Aorta (tissue), 5 donors: Measurements from ENCODE around the gene EHD3. TPM values are rescaled to one million over a fixed set of nuclear protein-coding genes. Genes with fewer than 3 reads are reported as not detected.
"Not testable (repeated sequence)": the region's sequence is repeated elsewhere in the genome, so short reads cannot be mapped to it uniquely, and the experiment has no call there.

ENCODE experiments used
- ATAC-seq: fragments of 200-7000 bp; cut with Tn5 transposase; one replicate; pipeline ENCODE4 v1.9.1; 2022; ENCODE audit warnings: moderate library complexity; ENCODE audit not compliant: low FRiP score
- DNase-seq, 2 donors: peaks; one replicate each; pipeline ENCODE4 v3.0.0-alpha.2; 2020
- H3K27ac ChIP-seq, 2 donors: one replicate each; pipeline ENCODE4 v1.5.1; 2013; ENCODE audit warnings: low read length in 2 of 2, mild to moderate bottlenecking in 2 of 2, moderate library complexity in 2 of 2, control low read depth in 1 of 2, inconsistent platforms in 1 of 2, low read depth in 1 of 2
- H3K27me3 ChIP-seq, 2 donors: one replicate each; pipeline ENCODE4 v1.6.1; 2013; ENCODE audit warnings: control low read depth in 1 of 2, low read length in 1 of 2, mild to moderate bottlenecking in 1 of 2, moderate library complexity in 1 of 2; ENCODE audit not compliant: insufficient read depth in 2 of 2, control insufficient read depth in 1 of 2
- H3K36me3 ChIP-seq, 2 donors: one replicate each; pipeline ENCODE4 v1.6.1; 2013; ENCODE audit warnings: control low read depth in 1 of 2, low read length in 1 of 2, mild to moderate bottlenecking in 1 of 2; ENCODE audit not compliant: insufficient read depth in 2 of 2, control insufficient read depth in 1 of 2
- H3K4me1 ChIP-seq, 2 donors: one replicate each; pipeline ENCODE4 v1.6.1; 2013; ENCODE audit warnings: low read length in 2 of 2, control low read depth in 1 of 2, mild to moderate bottlenecking in 1 of 2, moderate library complexity in 1 of 2; ENCODE audit not compliant: insufficient read depth in 2 of 2, control insufficient read depth in 1 of 2
- H3K4me3 ChIP-seq, 2 donors: one replicate each; pipeline ENCODE4 v1.5.1; 2013; ENCODE audit warnings: low read length in 2 of 2, control low read depth in 1 of 2, mild to moderate bottlenecking in 1 of 2
- H3K9me3 ChIP-seq: one replicate; pipeline ENCODE4 v1.6.1; 2013; ENCODE audit warnings: mild to moderate bottlenecking, low read length; ENCODE audit not compliant: control insufficient read depth
- WGBS, 2 donors: extraction: QIAGEN DNeasy Blood & Tissue Kit; methylation state at CpG; one replicate each; pipeline ENCODE4 v1.1.7; 2013; 5-methylcytosine and 5-hydroxymethylcytosine counted together
- intact Hi-C, 2 donors: fragments of 100-400 bp; cut with DNase I; formaldehyde crosslinking; loops; one replicate each; pipeline versions ENCODE4 v1.14.2 to v1.15.0; 2022
- polyA plus RNA-seq, 2 donors: library from polyadenylated mRNA; stranded (reverse); fragments of 200-250 nt; gene quantifications; one replicate each; pipeline ENCODE4 v1.2.3, GENCODE V29; 2013
- total RNA-seq, 2 donors: library from RNA; stranded (reverse); fragmentation: NEBNext Ultra II Directional; extraction: Animal tissue kit (Norgen Biotek cat#: 25700); gene quantifications; one replicate each; pipeline ENCODE4 v1.2.1, GENCODE V29; 2021
- donor health status: healthy with polysubstance abuse.
- donor health status: Bipolar disorder and iron deficiency.
- donor health status: DM: no; HTN: no; CAD: no.
- donor health status: DM: no; HTN: no; CAD: no.
- donor health status: DM: yes; HTN: yes; CAD: no.

The EHD3 gene
- total and polyA plus RNA-seq, 4 donors = 14.0 to 28.8 (median 18.1) TPM

DNA sequence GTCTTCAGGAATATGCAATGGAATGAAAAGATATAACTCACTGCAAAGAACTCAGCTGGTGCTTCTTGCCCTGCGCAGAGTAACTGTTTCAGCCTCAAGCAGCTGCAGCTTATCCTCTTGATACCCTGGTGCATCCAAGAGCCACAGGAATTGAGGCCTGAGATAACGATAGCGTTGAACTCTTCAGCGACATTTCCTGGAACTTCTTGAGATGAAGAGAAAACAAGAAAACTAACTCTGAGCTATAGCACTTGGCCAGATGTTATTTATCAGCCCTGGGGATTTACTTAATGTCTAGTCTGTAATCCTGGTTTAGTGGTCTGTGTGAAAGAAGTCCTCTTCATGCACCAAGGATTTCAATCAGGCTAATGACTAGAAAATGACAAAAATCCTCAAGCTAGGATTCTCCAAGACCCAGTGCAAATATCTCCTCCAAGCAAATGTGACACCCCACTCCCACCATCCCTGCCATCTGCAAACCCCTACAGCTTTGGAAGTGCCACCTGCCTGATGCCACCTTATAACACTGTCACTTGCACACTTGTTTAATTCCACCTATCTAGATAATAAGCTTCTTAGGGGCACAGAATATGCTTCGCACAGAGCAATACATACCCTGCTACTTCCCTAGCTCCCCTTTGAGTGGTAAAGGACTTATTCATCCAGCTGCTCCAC is 40.6 kb downstream of the EHD3 start:
- no peak overlapping the region for H3K27ac ChIP-seq
- H3K27me3 ChIP-seq = no peaks in the 10 kb centered on the region
- DNase-seq (no peak), ATAC-seq (no peak)
- no peak overlapping the region for H3K4me3 ChIP-seq
- no peaks in the 10 kb centered on the region for H3K36me3 ChIP-seq
- H3K9me3 ChIP-seq = no peaks in the 10 kb centered on the region
- intact Hi-C loops = no loop called here
- peaks cover 0 to 1% of the 10 kb centered on the region in 2 donors for H3K4me1 ChIP-seq
- WGBS, 2 donors = 69 to 73% methylated on average over 5 of the region's 5 CpGs

DNA sequence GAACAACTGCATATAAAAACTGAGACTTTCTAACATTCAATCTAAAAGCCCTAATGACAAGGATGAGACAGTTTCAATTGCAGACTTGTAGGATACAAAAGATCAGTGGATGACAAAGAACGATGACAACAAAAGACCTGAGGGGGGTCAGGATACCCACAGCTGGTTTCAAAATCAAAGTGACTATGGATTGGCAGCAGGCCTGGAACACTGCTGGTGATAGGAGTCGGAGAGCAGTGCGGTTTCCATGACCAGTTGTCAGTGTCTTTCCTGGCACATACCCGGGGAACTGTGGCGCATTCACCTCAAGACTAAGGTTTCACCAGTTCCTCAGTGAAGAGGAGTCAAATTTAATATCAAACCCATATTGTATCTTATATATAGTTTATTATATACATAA is 42.0 kb downstream of the EHD3 start:
- H3K4me1 ChIP-seq = no peaks in the 10 kb centered on the region
- H3K36me3 ChIP-seq = no peaks in the 10 kb centered on the region
- ATAC-seq (no peak), DNase-seq (no peak)
- no peak overlapping the region for H3K27ac ChIP-seq
- intact Hi-C loops = no loop called here
- no peak overlapping the region for H3K4me3 ChIP-seq
- H3K9me3 ChIP-seq = no peaks in the 10 kb centered on the region
- no peaks in the 10 kb centered on the region for H3K27me3 ChIP-seq
- 94 to 97% methylated on average over 5 of the region's 5 CpGs for WGBS, 2 donors

DNA sequence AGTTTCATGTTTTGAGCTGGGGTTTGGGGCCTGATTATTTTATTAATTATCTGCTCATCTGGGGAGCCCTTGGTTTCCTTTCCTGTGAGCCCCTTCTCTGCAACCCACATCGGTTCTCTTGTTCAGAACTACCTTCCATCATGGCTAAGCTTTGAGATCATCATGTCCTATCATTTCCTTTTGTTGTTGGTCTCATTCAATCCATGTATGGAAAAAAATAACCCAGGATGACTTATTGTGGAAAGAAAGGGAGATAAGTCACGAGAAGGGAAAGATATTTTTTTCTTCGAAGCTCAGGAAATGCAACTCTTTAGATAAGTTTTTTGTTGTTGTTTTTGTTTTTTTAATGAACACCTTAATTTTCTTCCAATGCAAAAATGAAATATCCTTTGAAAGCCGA is 43.7 kb downstream of the EHD3 start:
- H3K4me3 ChIP-seq = no peak overlapping the region
- intact Hi-C loops = no loop called here
- DNase-seq (no peak), ATAC-seq (no peak)
- H3K36me3 ChIP-seq = no peaks in the 10 kb centered on the region
- no peaks in the 10 kb centered on the region for H3K27me3 ChIP-seq
- no peaks in the 10 kb centered on the region for H3K4me1 ChIP-seq
- WGBS, 2 donors = 50 to 51% methylated on average over 4 of the region's 4 CpGs
- no peaks in the 10 kb centered on the region for H3K9me3 ChIP-seq
- no peak overlapping the region for H3K27ac ChIP-seq

DNA sequence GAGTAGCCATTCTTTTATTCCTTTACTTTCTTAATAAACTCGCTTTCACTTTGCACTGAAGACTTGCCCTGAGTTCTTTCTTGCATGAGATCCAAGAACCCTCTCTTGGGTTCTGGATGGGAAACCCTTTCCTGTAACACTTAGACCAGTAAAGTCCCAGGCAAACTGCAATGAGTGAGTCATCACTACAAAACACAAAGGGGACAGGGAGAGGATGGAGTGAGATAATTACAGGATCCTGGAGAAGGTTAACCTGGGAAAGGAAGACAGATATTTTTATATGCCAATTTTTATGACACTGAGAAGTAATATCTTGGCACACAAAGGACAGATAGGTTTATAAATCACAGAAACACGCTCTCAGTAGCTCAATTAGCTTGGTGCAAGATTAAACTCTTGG is 48.7 kb downstream of the EHD3 start:
- ATAC-seq = no peak
- no peak overlapping the region for H3K4me3 ChIP-seq
- H3K36me3 ChIP-seq = no peaks in the 10 kb centered on the region
- no peak overlapping the region for H3K27ac ChIP-seq
- H3K4me1 ChIP-seq = peaks cover 1 to 2% of the 10 kb centered on the region in 2 donors
- no peak for DNase-seq
- H3K27me3 ChIP-seq = no peaks in the 10 kb centered on the region
- 90 to 91% methylated on average over 2 of the region's 2 CpGs for WGBS, 2 donors
- intact Hi-C loops = no loop called here
- H3K9me3 ChIP-seq = no peaks in the 10 kb centered on the region

DNA sequence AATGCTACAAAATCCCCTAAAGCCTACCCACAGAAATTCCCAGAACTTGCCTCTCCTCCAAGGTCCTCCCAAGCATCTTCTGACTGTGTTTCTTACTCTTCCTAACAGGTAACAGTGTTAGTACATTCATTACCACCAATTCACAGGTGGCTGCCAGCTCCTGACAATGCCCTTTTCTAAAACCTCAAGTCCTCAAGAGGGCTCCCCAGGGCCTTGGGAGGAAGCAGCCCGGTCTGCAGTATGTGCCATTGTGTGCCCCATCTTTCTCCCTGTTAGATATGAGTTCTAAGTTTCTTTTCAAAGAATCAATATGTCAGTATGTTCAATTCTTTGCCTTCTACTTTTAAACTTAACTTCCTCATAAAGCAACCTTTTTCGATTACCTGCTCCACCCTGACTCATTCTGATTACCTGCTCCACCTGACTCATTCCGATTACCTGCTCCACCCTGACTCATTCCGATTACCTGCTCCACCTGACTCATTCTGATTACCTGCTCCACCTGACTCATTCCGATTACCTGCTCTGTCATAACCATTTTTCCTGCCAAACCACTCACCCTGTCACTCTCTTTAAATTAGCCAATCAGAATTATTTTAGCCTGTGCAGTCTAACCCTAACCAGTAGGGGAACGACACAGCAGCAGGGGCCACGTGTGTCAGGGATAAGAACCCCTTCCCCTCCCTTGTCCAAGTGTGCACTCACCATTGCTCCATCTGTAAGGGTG is 49.4 kb downstream of the EHD3 start:
- DNase-seq, intact Hi-C loops, H3K27me3 ChIP-seq, H3K36me3 ChIP-seq, H3K4me3 ChIP-seq, H3K9me3 ChIP-seq, ATAC-seq, H3K4me1 ChIP-seq: not testable (repeated sequence)
- peak overlapping the region in 1 of 2 donors; percentile 11 for H3K27ac ChIP-seq
- 93 to 96% methylated on average over 7 of the region's 7 CpGs for WGBS, 2 donors

DNA sequence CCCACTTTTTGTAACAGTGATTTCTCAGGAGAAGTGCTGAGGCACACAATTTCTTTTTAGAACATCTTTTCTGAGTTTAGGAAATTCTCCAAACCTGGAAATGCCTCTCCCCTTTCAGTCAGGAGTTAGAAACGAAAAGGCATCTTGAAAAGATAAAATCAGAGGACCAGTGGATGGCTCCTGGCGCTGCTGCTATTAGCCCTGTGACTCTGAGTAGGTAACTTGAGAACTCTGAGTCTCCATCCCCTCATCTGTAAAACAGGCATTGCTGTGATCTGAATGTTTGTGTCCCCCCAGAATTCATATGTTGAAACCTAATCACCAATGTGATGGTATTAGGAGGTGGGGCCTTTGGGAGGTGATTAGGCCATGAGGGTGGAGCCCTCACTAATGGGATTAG is 50.2 kb downstream of the EHD3 start:
- H3K27me3 ChIP-seq = no peaks in the 10 kb centered on the region
- H3K4me1 ChIP-seq = peaks cover 1 to 2% of the 10 kb centered on the region in 2 donors
- intact Hi-C loops = no loop called here
- H3K4me3 ChIP-seq = no peak overlapping the region
- H3K27ac ChIP-seq = no peak overlapping the region
- H3K9me3 ChIP-seq = no peaks in the 10 kb centered on the region
- 81 to 82% methylated on average over 2 of the region's 2 CpGs for WGBS, 2 donors
- ATAC-seq = no peak
- no peak for DNase-seq
- H3K36me3 ChIP-seq = no peaks in the 10 kb centered on the region

DNA sequence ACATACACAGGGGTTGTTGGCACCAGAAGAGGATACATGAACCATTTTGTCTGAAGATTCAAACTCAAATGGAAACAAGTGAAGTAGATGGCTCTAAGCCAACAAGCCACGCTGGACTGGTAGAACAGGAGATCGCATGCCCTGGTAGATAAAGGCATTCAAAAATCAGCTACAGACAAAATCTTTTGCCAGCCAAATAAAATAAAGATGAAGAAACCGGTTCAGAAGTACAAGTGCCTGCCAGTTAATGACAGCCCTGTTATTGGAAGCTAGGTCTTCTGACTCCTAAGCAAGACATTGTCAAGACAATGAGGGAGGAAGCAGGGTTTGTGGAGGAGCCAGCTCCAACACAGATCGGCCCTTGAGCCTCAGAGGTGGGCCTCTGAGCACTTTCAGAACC is 52.3 kb downstream of the EHD3 start:
- ATAC-seq (no peak), DNase-seq (no peak)
- WGBS, 2 donors = 17 to 28% methylated on average over 4 of the region's 4 CpGs
- Histone ChIP-seq H3K36me3 (no peaks in the 10 kb centered on the region), H3K4me3 (no peak overlapping the region), H3K9me3 (no peaks in the 10 kb centered on the region), H3K27me3 (no peaks in the 10 kb centered on the region), H3K4me1 (peaks cover 1 to 2% of the 10 kb centered on the region in 2 donors), H3K27ac (no peak overlapping the region)
- intact Hi-C loops = no loop called here

DNA sequence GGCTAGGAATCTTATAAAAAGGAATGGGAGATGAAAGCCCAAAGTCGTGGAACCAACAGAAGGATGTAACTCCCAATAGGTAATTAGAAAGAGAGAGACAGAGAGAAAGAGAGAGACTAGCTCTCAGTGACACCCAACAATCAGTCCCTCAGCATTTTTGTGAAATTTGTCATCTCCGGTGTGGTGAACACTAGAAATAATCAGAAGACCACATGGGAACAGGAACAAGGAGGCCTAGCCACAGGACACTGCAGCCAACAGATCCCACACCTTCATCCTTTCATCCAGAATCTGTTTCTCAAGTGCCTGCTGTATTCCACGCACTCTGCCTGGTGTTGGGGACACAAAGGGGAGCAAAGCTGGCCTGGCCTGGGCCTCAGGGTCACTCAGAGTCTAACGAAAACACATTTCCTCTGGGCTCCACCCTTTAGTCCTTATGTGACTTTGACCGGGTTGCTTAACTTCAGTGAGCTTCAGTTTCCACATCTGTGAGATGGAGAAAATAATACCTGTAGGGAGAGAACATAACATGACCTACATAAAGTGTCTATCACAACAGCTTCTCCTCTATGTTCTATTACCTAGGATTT is 53.1 kb downstream of the EHD3 start:
- no peak for ATAC-seq
- intact Hi-C loops = no loop called here
- no peaks in the 10 kb centered on the region for H3K9me3 ChIP-seq
- H3K27me3 ChIP-seq = no peaks in the 10 kb centered on the region
- no peak overlapping the region for H3K27ac ChIP-seq
- peaks cover 1 to 2% of the 10 kb centered on the region in 2 donors for H3K4me1 ChIP-seq
- H3K4me3 ChIP-seq = no peak overlapping the region
- 90 to 91% methylated on average over 5 of the region's 5 CpGs for WGBS, 2 donors
- no peaks in the 10 kb centered on the region for H3K36me3 ChIP-seq
- DNase-seq = no peak

DNA sequence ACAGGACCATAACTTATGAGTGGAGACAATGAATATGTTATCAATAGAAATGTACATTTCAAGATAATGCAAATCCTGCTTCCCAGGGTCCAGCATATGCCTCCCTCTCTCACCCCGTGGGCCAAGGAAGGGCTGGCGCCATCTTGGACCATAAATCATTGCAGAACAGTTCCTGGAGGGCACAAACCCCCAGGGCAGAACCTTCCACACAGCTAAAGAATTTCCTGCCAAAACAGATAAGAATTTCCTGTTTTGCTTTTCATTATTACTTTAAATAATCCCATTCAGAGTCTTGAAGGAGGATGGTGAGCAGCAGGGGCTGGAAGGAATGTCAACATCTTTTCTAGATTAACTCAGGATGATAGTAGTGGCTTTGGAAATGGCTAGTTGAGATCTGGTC is 53.7 kb downstream of the EHD3 start:
- WGBS, 2 donors = 31 to 40% methylated on average over 2 of the region's 2 CpGs

More for the DNA sequence above, 53.7 kb downstream of the EHD3 start:
- H3K36me3 ChIP-seq = no peaks in the 10 kb centered on the region
- no peak overlapping the region for H3K4me3 ChIP-seq
- intact Hi-C loops = no loop called here
- H3K27ac ChIP-seq = no peak overlapping the region
- no peaks in the 10 kb centered on the region for H3K27me3 ChIP-seq
- H3K4me1 ChIP-seq = peaks cover 1 to 2% of the 10 kb centered on the region in 2 donors
- ATAC-seq (no peak), DNase-seq (no peak)
- no peaks in the 10 kb centered on the region for H3K9me3 ChIP-seq
